RPMI7951 (cell line): ENCODE results near the gene SLC24A4. TPM values are rescaled to one million over a fixed set of nuclear protein-coding genes. Genes with fewer than 3 reads are reported as not detected.

Experiments used
- DNase-seq: peaks from one replicate; pipeline ENCODE4 v3.0.0-alpha.2; 2012; ENCODE audit warnings: low read depth
- total RNA-seq: library from RNA; depleted of rRNA; stranded (reverse); fragments of >200 nt; shearing (Covaris generic); gene quantifications from 2 replicates; pipeline ENCODE4 v1.2.3, GENCODE V29; 2014

The SLC24A4 gene
- total RNA-seq, 1 experiment from 2014 or later, result not detected

DNA sequence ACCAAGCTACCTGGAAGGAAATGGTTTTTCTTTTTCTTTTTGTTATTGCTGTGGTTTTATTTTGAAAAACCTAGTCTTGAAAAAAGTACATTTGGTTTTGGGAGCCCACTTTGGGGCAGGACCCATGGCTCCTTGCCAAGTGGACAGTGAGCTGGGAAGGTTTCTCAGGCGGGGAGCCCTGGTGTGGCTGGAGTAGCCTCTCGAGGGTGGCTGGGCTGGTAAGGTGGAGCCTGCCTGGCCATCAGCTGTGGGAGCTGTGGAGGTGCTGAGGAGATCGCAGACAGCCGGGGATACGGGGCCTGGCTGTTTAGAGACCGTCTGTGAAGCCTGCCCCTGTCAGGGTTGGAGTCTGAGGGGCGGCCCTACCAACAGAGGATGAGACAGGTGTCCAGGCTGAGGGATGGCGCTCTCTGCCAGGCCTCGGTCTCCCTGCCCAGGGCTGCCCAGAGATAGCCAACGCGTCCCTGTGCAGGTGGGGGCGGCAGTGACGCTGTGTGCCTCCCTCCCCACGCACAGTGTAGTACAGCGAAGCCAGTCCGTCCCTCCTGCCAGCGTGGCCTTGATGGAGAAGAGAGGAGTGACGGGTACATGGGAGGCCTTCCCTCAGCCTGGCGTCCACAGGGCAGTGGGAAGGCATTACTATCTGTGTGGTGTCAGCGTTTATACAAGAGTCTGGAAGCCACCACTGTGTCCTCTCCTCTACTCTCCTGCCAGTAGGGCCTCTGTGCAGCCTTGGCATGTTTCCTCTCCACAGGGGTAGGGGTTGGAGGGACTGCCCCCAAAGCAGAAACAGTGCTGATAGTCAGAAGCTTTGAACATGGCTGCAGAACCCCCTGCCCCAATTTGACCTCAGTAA is 196.5 kb downstream of the SLC24A4 start:
- no peak for DNase-seq

DNA sequence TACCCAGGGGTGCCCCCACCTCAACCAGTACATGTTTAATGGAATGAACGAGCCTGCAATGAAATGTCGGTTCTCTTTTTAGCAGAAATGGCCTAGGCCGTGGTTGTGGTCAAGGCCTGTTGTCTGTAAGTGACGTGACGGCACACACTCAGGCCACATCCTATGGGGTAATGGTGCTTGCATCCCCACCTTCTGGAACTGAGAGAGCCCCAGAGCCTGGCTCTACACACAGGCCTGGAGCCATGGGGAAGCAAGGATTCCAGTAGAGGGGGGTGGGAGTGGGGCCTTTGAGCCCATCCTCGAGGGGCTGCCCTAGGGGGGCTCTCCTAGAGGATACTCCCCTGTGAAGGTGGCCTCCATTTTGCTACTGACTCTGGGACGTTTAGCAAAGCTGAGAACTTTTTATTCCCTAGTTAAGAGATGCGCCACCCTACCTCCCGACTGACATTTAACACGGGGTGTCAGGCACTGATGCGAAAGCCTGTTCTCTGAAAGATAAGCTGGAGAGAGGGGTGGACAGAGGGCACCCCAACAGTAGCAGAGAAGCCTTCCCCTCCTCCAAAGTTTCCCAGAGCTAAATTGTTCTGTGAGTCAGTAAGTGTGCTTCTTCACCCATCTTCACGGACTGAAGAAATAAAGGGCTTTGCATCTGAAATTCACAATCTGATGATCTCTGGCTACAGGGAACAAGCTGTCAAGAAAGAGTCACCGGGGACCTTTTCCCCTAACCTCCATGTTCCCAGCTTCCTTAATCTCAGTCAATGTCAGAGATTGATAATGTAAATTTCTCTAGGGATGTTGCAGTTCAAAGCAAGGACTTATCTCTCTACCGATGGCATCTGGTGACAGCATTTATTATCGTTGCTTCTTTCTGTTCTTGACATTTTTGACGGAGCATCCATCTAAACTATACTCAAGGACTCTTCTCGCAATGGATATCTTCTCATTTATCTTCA is 197.4 kb downstream of the SLC24A4 start:
- no peak for DNase-seq

DNA sequence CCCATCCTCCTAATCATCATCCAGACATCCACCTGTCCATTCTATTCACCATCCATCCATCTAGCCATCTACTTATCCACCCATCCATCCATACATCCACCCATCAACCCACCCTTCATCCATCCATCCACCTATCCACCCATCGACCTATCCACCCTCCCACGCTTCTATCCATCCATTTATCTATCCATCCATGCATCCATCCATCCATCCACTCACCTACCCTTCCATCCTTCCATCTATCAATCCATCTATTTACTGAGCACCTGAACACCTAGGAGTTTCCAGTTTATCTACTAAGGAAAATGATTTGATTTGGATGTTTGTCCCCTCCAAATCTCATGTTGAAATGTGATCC is 198.1 kb downstream of the SLC24A4 start:
- no peak for DNase-seq

DNA sequence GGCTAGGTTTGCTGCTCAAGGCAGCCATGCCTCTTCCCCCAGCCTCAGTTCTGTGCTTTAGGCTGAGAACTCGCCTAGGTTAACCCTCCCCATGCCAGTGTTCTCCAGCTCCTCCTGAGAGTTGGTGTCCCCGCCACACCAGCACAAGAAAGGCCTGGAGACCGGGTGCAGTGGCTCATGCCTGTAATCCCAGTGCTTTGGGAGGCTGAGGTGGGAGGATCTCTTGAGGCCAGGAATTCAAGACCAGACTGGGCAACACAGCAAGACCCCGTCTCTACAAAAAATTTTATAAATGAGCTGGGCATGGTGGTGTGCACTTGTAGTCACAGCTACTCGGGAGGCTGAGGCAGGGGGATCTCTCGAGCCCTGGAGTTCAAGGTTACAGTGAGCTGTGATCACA is 200.8 kb downstream of the SLC24A4 start:
- DNase-seq, result no peak

DNA sequence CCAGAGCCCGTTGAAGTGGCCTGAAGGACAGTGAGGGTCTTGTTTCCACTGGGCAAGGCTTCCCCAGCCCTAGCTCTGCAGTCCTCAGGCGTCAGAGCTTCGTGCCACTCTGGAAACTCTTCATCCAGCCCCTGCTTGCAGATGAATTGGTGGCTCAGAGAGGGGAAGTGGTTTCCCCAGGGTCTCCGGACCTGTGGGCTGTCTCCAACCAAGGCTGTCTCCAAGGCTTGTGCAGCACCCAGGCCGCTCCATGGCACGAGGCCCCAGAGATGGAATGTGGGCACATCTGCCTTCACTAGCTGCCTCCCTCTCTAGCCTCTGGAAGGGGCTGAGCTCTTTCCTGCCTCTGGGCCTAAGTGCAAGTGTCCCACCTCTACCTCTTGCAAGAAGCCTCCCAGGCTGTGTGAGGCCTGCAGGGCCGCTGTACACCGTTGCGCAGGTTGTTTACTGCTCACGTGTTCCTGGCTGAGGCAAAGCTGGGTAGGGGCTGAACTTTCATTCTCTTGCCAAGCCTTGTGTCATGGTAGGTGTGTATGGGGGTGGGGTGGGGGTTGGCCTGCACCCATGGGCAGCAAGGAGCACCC is 201.7 kb downstream of the SLC24A4 start:
- DNase-seq, result no peak

DNA sequence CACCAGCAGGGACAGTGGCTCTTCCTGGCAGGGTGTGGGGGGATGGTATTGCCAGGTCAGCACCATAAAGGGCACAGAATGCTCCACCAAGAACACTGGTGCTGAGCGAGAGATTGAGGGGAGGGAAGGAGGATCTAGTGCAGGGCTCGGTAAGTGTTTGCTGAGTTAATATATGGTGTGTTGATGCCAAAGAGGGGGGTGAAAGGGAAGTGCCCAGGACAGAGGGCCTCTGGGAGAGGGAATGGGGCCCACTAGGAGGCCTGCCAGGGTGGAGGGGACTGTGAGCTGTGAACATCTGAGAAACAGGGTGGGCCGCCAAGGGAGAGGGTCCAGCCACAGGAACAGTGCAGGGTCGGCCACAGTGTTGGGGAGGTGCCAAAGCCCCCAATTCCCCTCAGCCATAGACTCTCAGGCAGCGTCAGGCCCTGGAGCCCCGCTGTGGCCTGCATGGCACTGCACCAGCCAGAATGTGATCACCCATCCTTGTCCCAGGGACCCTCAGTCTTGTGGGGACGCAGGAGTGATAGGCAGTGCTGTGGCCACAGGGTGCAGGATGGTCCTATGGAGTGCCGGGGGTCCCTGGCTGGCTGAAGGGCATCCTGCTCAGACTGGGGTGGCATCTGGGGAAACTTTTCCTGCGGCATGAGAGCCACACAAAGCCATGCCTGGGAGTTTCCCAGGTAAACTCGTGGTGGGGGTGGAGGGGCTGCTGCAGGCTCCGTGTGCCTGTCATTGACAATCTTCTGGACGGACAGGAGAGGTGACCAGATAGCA is 202.5 kb downstream of the SLC24A4 start:
- no peak for DNase-seq

DNA sequence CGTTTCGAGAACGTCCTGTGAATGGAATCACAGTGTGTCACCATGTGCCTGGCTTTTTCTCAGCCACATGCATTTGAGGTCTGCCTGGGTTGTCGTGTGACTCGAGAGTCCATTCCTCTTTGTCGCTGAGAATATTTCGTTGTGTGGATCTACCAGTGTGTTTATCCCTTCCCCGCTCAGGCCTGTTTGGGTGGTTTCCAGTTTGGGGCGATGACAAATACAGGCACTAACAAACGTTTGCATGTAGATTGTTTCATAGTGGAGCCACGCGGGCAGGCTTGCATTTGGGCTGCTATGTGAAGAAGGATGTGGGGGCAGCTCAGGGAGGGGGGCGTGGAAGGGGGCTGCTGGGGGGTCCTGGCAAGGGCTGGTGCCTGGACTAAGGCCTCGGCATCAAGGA is 204.8 kb downstream of the SLC24A4 start:
- DNase-seq, result no peak

DNA sequence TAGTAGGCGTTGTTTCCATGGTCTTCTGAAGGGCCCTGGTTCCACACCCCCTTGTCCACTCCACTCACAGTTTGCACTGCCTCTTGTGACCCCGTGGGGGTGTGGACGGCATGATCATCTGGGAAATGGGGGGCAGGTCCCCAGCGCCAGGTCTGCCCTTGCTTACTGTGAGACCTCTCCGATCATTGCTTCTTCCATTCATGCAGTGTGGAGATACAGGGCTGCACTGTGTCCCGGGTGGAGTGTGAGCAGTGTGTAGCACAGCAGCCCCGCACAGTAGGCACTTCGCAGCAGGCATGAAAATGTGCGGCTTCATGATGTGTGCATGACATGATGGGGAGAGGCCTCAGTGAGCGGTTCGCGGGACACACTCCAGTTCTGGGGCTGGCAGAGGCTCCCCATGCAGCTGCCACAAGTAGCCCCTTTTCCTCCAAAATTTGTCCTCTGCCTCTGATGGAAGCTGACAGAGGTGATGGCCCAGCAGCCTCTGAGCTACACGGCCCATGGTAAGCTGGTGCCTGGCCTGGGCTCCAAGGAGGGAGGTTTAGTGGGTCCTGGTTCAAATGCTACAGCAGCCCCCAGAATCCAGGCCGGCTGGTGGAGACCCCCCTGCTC is 205.6 kb downstream of the SLC24A4 start:
- no peak for DNase-seq

DNA sequence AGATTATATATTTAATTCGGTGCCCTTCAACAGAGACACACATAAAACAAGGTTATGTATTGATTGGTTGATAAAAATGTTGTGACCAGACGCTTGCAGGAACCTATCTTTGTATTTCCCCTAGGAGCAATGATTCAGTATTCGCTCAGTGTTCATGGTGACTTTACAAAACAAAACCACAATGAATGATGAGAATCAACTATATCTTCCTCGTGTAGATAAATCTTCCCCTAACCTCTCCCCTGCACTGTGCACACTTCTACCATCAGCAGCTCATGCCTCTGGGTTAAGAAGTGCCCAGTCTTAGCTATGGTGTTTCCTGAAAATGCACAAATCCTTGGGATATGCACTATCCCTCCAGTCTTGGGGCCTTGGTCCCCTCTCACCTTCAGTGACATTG is 206.9 kb downstream of the SLC24A4 start:
- no peak for DNase-seq

DNA sequence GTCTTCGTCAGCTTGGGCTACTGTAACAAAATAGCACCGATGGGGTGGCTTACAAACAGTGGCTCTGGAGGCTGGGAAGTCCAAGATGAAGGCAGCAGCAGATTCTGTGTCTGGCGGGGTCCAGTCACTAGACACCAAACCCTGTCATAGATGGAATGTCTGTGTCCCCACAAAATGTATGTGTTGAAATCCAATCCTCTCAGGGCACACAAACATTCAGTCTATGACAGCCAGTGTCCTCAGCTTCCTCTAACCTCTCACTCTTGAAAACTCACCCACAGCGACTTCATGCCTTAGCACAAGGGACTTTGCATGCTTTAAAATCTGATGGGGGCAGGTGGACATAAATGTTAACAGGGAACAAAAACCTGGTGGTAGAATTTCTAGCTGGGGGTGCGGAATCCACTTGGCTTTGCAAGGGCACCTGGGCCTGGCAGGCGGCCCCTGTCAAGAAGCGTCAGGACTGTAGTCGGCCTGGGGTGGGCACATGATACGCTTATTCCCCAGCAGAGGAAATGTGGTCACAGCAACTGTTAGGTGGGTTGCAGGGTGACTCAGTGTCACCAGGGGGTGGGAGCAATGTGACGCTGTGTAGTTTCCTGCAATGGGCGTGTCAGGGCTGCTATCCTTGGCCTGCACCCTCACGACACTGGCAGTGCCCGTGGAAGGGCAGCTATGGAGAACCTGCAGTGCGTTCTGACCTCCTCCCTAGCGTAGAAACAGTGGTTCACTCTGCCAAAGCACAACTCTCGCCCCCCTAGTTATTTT is 208.3 kb downstream of the SLC24A4 start:
- no peak for DNase-seq

DNA sequence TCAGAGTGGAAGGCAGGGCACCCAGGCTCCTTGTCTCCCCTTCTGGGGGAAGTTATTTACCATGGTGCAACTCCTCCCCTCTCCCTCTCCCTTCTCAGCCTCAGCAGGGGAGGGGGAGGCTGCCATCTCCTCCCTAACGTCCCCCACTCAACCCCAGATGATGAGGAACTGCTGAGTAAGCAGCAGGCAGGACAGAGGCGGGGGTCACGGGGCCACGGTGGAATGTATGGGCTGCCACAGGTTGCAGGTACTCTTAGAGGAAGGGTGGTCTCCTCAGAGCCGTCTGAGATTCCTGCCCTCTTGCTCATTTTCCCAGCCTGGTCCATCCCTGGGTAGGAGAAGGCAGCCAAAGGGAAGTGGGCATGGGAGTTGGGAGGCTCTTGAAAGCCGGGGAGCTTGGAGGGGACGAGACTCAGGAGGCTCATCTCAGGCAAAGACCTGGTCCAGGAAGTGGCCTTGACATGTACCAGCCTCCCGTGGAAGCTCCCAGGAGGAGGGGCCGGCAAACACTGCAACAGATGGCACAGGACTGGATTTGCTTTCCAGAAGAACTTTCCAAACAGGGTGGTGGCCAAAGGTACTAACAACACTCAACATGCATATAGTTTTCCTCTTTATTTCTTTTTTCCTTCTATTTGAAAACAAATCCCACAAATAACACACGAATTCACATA is 209.7 kb downstream of the SLC24A4 start:
- no peak for DNase-seq

DNA sequence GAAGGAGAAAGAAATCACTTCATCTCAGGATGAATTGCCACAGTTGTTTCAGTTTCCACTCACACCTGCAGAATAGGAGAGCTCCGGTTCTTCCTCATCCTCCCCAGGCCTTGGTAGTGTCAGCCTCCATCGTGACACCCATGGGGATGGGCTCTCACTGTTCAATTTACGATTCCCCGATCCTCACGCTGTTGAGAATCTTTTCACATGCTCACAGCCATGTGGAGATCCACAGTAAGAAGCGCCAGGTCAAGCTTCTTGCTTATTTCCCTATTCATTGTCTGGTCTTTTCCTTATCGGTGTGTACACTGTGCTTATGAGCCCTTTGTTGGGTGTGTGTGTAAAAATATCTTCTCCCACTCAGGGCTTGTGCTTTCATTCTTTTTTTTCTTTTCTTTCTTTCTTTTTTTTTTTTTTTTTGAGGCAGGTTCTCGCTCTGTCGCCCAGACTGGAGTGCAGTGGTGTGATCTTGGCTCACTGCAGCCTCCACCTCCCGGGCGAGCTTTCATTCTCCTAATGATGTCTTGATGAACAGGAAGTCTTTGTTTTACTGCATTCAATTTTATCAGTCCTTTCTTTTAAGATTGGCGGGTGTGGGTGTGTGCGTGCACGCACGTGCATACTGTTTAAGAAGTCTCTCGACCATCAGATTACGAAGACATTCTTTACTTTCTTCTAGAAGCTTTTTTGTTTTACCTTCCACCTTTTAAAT is 212.1 kb downstream of the SLC24A4 start:
- no peak for DNase-seq

DNA sequence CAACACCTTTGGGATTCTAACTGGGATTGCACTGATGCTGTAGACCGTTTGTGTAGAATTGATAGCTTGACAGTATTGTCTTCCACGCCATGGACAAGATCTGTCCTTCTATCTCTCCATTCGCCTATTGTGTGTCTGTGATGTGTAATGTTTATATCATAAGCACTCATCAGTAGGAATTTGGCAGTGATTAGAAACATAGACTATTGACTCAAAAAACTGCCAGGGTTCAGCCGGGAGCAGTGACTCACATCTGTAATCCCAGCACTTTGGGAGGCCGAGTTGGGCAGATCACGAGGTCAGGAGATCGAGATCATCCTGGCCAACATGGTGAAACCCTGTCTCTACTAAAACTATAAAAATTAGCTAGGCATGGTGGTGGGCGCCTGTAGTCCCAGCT is 213.3 kb downstream of the SLC24A4 start:
- peak; percentile 78 for DNase-seq

DNA sequence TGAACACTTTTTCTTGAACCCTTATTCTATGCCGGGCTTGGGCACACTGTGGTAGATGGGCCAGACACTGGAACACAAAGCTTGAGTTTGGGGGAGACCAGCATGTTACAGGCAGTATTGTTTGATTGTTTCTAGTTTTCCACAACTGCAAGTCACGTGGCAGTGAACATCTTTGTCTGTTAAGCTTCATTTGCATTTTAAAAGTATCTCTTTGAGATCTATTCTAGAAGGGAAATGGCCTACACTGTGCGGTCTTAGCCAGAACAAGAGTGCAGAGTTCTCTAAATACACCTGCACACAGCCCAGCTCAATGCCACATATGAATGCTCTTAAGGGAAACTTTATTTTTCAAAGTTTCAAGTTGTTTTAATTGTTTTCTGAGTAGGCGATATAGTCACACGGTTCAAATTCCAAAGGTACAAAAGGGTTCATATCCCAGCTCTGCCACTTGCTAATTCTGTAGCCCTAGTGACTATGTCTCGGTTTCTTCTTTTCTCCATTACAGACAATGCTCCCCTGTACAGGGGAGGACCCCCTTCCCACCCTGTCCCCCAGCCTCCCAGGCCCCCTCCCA is 215.5 kb downstream of the SLC24A4 start:
- no peak for DNase-seq

DNA sequence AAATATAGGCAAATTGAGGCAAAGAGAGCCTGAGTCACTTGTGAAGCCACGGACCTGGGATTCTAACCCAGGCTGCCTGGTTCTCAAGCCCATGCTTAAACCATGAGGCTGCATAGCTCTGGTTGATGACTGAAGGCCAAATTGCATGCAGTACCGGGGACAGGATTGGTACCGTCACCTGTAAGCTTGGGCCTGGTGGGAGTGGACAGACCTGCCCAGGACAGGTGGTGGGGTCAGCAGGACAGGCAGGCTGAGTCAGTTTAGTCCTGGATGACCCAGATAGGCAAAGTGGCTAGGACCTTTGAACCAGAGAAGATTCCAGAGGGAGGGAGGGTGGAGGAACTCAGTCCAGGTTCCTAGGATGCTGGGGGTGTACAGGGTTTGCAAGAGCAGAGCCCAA is 216.5 kb downstream of the SLC24A4 start:
- DNase-seq, result no peak

DNA sequence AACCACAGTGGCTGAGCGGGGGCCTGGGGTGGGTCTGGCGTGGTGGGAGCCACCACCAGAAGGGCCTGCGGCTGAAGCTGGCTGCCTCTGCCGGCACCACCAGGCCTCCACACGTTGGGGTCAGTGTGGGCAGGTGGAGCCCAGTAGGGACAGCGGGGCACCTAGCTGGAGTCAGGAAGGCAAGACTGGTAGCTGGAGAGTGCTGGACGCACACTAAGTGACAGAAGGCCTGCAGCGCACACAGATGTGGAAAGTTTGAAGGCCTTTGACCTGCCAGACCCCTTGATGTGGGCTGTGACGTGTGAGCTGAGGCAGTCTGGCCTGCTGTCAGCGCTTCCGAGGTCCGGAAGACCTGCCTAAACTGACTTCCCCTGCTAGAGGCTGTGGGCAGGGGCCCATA is 216.9 kb downstream of the SLC24A4 start:
- peak; percentile 78 for DNase-seq

DNA sequence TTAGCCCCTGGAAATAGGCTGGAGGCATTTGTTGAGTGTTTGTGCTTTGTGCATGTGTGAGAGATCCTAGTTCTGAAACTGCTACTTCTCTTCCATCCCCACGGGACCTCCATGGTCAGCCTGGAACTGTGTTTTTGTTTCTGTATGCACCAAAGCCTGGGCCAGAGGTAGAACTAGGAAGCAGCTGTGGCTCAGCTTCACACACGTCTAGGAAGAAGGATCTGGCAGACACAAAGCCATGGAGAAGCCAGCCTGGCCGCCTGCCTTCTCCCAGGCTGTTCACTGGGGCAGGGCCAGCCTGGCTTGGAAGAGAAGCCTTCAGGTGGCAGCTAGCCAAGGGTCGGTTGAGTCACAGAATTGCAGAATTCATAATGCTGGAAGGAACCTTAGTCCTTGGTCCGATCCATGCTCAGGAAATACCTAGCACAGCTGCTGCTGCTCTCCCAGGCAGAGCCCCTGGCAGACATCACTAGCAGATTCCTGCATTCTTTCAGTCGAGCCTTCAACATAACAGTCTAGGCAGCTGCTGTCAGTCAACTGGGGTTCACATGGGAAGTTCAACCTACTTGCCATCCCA is 217.6 kb downstream of the SLC24A4 start:
- DNase-seq, result peak; percentile 98

DNA sequence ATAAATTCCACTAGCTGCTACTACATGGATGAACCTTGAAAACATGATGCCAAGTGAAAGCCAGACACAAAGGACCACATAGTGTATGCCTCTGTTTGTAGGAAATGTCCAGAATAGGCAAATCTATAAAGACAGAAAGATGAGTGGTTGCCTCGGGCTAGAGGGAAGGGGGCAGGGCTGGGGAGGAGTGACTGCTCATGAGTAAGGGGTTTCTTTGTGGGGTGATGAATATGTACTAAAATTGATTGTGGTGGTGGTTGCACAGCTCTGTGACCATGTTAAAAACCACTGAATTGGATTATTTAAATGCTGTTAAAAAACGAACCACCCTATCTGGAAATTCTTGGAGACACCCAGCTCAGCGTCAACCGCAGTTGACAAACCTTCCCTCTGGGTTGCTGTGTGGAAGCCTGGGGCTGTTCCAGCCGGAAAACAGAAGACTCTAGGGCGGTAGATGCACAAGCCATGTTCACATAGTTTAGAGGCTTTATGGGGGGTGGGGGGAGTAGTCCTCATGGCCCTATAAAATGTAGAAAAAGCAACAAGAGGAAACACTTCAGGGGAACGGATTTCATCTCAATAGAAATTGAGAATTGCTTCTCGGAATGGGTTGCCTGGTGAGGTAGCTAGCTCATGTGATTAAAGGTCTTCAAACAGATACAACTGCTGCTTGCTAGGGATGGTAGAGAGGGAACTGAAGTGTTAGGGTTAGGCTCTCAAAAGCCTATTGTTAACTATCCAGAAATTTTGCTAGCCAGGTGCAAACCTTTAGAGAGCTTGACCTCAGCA is 220.0 kb downstream of the SLC24A4 start:
- peak; percentile 75 for DNase-seq
